Peyer's patch (tissue), 4 donors: ENCODE measurements around the gene SLC19A3. TPM values are rescaled to one million over a fixed set of nuclear protein-coding genes. Genes with fewer than 3 reads are reported as not detected.
"Not testable (repeated sequence)": the region's sequence is repeated elsewhere in the genome, so short reads cannot be mapped to it uniquely, and the experiment has no call there.

Experiments used
- DNase-seq, 3 donors: peaks; one replicate each; pipeline ENCODE4 v3.0.0-alpha.2; 2017 to 2019
- H3K27ac ChIP-seq, 4 donors: fragments of 200-600 bp; sonication (generic); one replicate each; pipeline ENCODE4 v1.5.1; 2016 to 2019
- H3K27me3 ChIP-seq, 2 donors: fragments of 200-600 bp; sonication (generic); one replicate each; pipeline ENCODE4 v1.5.1; 2019
- H3K36me3 ChIP-seq, 3 donors: fragments of 200-600 bp; sonication (generic); one replicate each; pipeline ENCODE4 v1.5.1; 2016 to 2019
- H3K4me1 ChIP-seq, 4 donors: fragments of 200-600 bp; sonication (generic); one replicate each; pipeline ENCODE4 v1.5.1; 2016 to 2019
- H3K4me3 ChIP-seq, 4 donors: fragments of 200-600 bp; sonication (generic); 1 replicate in 3 of 4; 2 replicates in 1 of 4; pipeline ENCODE4 v1.5.1; 2016 to 2019; ENCODE audit warnings: mild to moderate bottlenecking in 1 of 4
- H3K9me3 ChIP-seq, 4 donors: fragments of 200-600 bp; sonication (generic); one replicate each; pipeline ENCODE4 v1.5.1; 2016 to 2019; ENCODE audit warnings: mild to moderate bottlenecking in 1 of 4
- CTCF ChIP-seq, 6 experiments: fragments of 450-650 bp in 4 of 6; fragments of 200-600 bp in 2 of 6; sonication (generic) in 1 of 6; IDR thresholded peaks; one replicate each; pipeline ENCODE4 v1.5.1; 2017 to 2019; ENCODE audit warnings: antibody characterized with exemption in 6 of 6, mild to moderate bottlenecking in 3 of 6, moderate library complexity in 1 of 6
- POLR2A ChIP-seq, 2 donors: fragments of 450-650 bp; IDR thresholded peaks; one replicate each; pipeline ENCODE4 v1.5.1; 2017; ENCODE audit warnings: antibody characterized with exemption in 2 of 2, mild to moderate bottlenecking in 2 of 2, moderate library complexity in 2 of 2
- total RNA-seq, 4 donors: library from RNA; depleted of rRNA; stranded (reverse); fragments of >200 nt; gene quantifications; one replicate each; pipeline ENCODE4 v1.1.0, GENCODE V29; 2016

SLC19A3 gene
- total RNA-seq, 4 donors from 2014 or later, result 5.0 to 40.0 (median 23.1) TPM

- H3K9me3 ChIP-seq, result no peaks in the 10 kb centered on the region
- no peak for DNase-seq
- TF ChIP-seq CTCF (IDR thresholded peaks at IDR 0.05) (no peak), POLR2A (IDR thresholded peaks at IDR 0.05) (no peak)
These were observed 43.3 kb downstream of the SLC19A3 start for GRCh38 chr2:227674485-227674884.

GRCh38 chr2:227673620-227674019 lies 44.2 kb downstream of the SLC19A3 start:
- H3K27ac ChIP-seq, H3K4me1 ChIP-seq, DNase-seq, H3K27me3 ChIP-seq, H3K36me3 ChIP-seq, H3K9me3 ChIP-seq, H3K4me3 ChIP-seq: not testable (repeated sequence)

More at GRCh38 chr2:227674485-227674884, 43.3 kb downstream of the SLC19A3 start:
- Histone ChIP-seq H3K4me1 (no peaks in the 10 kb centered on the region), H3K36me3 (no peaks in the 10 kb centered on the region), H3K27me3 (no peaks in the 10 kb centered on the region), H3K4me3 (no peak overlapping the region), H3K27ac (no peak overlapping the region)

GRCh38 chr2:227671170-227671905 lies 46.5 kb downstream of the SLC19A3 start:
- TF ChIP-seq POLR2A (IDR thresholded peaks at IDR 0.05) (no peak), CTCF (IDR thresholded peaks at IDR 0.05) (no peak)
- no peak overlapping the region for H3K4me3 ChIP-seq
- no peaks in the 10 kb centered on the region for H3K36me3 ChIP-seq
- H3K9me3 ChIP-seq, result no peaks in the 10 kb centered on the region
- no peak overlapping the region for H3K27ac ChIP-seq
- no peaks in the 10 kb centered on the region for H3K27me3 ChIP-seq
- no peaks in the 10 kb centered on the region for H3K4me1 ChIP-seq
- no peak for DNase-seq

GRCh38 chr2:227666631-227667170 lies 51.1 kb downstream of the SLC19A3 start, which contains the start of gene SCYGR5:
SCYGR5 (plus strand) TSS chr2:227666804; CDS start chr2:227666804, 0 bp downstream.
- not testable (repeated sequence) for H3K4me1 ChIP-seq, DNase-seq, H3K36me3 ChIP-seq, H3K27me3 ChIP-seq, H3K9me3 ChIP-seq, H3K4me3 ChIP-seq
- peak within 1 kb of the TSS in 2 of 4 donors; percentile 49 to 70 for H3K27ac ChIP-seq

GRCh38 chr2:227665189-227665940 lies 52.5 kb downstream of the SLC19A3 start:
- Histone ChIP-seq H3K27ac (peak overlapping the region in 2 of 4 donors; percentile 70), H3K4me3 (no peak overlapping the region), H3K4me1 (no peaks in the 10 kb centered on the region), H3K9me3 (no peaks in the 10 kb centered on the region), H3K36me3 (no peaks in the 10 kb centered on the region), H3K27me3 (no peaks in the 10 kb centered on the region)
- TF ChIP-seq CTCF (IDR thresholded peaks at IDR 0.05), result no peak
- no peak for TF ChIP-seq POLR2A (IDR thresholded peaks at IDR 0.05)
- no peak for DNase-seq

- Histone ChIP-seq H3K27me3 (no peaks in the 10 kb centered on the region), H3K9me3 (no peaks in the 10 kb centered on the region), H3K4me1 (no peaks in the 10 kb centered on the region), H3K4me3 (no peak overlapping the region), H3K27ac (no peak overlapping the region), H3K36me3 (no peaks in the 10 kb centered on the region)
- no peak for TF ChIP-seq CTCF (IDR thresholded peaks at IDR 0.05)
- no peak for TF ChIP-seq POLR2A (IDR thresholded peaks at IDR 0.05)
- no peak for DNase-seq
These were observed 56.0 kb downstream of the SLC19A3 start for GRCh38 chr2:227661827-227662226.
